ENCODE measurements around the gene GRAMD1A.

DNA sequence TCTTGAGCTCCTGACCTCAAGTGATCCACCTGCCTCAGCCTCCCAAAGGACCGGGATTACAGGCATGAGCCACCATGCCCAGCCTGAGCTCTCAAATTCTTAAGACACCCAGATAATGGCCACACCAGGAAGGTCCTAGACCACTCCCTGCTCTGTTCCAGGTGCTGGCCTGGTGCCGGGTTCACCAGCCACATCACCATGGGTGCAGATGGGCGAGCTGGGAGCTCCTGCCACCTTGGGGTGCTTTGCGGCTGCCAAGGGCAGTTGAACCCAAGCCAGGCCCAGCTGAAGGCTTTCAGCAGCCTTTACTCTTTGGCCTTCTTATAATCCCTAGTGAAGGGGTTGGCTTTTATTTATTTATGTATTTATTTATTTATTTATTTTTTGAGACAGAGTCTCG, 46.3 kb downstream of the GRAMD1A start:
- TF ChIP-seq ZNF501 (tag by site-specific recombination; IDR thresholded peaks at IDR 0.05) (no peak), ZNF529 (tag by site-specific recombination; IDR thresholded peaks at IDR 0.05; ENCODE audit: insufficient replicate concordance) (no peak), SCRT1 (tag by site-specific recombination; IDR thresholded peaks at IDR 0.05; ENCODE audit: borderline replicate concordance) (no peak), ZNF747 (tag by site-specific recombination; IDR thresholded peaks at IDR 0.05) (no peak), ZNF670 (tag by site-specific recombination; IDR thresholded peaks at IDR 0.05; ENCODE audit: low read depth) (no peak), ZSCAN23 (tag by site-specific recombination; IDR thresholded peaks at IDR 0.05) (no peak), MZF1 (tag by site-specific recombination; IDR thresholded peaks at IDR 0.05; ENCODE audit: borderline replicate concordance) (no peak), TCF7L2 (IDR thresholded peaks at IDR 0.05; ENCODE audit: borderline replicate concordance, low read depth, low read length) (no peak), ZNF664 (tag by site-specific recombination; IDR thresholded peaks at IDR 0.05) (no peak), ZNF335 (tag by site-specific recombination; conservative IDR thresholded peaks at IDR 0.05) (no peak)
- TF ChIP-seq, protein P1, sequence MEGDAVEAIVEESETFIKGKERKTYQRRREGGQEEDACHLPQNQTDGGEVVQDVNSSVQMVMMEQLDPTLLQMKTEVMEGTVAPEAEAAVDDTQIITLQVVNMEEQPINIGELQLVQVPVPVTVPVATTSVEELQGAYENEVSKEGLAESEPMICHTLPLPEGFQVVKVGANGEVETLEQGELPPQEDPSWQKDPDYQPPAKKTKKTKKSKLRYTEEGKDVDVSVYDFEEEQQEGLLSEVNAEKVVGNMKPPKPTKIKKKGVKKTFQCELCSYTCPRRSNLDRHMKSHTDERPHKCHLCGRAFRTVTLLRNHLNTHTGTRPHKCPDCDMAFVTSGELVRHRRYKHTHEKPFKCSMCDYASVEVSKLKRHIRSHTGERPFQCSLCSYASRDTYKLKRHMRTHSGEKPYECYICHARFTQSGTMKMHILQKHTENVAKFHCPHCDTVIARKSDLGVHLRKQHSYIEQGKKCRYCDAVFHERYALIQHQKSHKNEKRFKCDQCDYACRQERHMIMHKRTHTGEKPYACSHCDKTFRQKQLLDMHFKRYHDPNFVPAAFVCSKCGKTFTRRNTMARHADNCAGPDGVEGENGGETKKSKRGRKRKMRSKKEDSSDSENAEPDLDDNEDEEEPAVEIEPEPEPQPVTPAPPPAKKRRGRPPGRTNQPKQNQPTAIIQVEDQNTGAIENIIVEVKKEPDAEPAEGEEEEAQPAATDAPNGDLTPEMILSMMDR (tag by site-specific recombination; IDR thresholded peaks at IDR 0.05), result no peak
- TF ChIP-seq, protein P2, sequence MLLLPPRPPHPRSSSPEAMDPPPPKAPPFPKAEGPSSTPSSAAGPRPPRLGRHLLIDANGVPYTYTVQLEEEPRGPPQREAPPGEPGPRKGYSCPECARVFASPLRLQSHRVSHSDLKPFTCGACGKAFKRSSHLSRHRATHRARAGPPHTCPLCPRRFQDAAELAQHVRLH (tag by site-specific recombination; IDR thresholded peaks at IDR 0.05), result no peak
- TF ChIP-seq, protein P3, sequence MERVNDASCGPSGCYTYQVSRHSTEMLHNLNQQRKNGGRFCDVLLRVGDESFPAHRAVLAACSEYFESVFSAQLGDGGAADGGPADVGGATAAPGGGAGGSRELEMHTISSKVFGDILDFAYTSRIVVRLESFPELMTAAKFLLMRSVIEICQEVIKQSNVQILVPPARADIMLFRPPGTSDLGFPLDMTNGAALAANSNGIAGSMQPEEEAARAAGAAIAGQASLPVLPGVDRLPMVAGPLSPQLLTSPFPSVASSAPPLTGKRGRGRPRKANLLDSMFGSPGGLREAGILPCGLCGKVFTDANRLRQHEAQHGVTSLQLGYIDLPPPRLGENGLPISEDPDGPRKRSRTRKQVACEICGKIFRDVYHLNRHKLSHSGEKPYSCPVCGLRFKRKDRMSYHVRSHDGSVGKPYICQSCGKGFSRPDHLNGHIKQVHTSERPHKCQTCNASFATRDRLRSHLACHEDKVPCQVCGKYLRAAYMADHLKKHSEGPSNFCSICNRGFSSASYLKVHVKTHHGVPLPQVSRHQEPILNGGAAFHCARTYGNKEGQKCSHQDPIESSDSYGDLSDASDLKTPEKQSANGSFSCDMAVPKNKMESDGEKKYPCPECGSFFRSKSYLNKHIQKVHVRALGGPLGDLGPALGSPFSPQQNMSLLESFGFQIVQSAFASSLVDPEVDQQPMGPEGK (tag by site-specific recombination; IDR thresholded peaks at IDR 0.05), result no peak
- TF ChIP-seq, protein P4, sequence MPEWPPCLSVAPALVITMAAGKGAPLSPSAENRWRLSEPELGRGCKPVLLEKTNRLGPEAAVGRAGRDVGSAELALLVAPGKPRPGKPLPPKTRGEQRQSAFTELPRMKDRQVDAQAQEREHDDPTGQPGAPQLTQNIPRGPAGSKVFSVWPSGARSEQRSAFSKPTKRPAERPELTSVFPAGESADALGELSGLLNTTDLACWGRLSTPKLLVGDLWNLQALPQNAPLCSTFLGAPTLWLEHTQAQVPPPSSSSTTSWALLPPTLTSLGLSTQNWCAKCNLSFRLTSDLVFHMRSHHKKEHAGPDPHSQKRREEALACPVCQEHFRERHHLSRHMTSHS (tag by site-specific recombination; IDR thresholded peaks at IDR 0.05), result no peak
